ENCODE results near the gene SOST. TPM values are rescaled to one million over a fixed set of nuclear protein-coding genes. Genes with fewer than 3 reads are reported as not detected.

Gene SOST
- total RNA-seq, 1 experiment from 2014 or later = not detected

DNA sequence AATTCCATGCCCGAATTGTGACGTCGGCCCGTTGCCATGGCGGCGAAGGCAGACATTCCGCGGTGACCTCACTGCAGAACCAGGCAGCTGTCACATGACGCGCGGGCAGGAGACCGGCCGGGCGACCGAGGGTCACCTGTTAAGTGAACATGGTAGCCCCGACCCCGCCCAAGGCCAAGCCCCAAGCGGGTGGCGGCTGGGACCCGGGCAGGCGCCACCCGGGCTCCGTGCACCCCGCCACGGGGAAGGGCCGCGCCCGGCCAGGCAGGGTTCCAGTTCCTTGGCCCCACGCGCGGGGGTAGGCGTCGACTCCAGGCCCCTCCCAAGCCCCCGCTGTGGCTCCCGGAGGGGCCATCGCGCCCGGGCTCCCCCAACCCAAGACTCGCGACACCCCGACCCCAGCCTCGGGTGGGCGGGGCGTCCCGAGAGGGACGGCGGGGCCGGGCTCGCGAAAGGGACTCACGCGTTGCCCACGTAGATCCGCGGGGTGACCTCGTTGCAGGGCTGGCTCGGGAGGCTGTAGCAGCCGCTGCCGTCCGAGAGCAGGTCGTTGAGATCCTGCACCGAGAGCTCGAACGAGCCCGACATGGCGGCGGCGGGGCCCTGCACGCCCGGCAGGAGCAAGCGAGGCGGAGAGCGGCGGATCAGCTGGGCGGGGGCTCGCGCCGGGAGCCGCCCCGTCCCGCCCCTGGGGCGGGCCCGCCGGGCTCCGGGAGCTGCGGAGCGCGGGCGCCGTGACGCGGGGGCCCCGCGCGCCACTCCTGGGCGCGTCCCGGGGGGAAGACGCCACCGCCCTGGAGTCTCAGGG, 19.9 kb upstream of the SOST start, which contains the start of gene DUSP3:
Gene DUSP3, minus strand, starts transcription at position 641 of the 808 bp plus-strand sequence. Its CDS starts 53 bp downstream, at position 588.
- BruUV-seq (replicated peaks) = no TSS peak
- peak; percentile 47 for TF ChIP-seq POLR2AphosphoS5 (IDR thresholded peaks at IDR 0.05; ENCODE audit: low read depth, low read length)
- TF ChIP-seq SIN3A (IDR thresholded peaks at IDR 0.05; ENCODE audit: borderline replicate concordance, insufficient read depth, low read depth, low read length) = no peak
- TF ChIP-seq, protein P1, sequence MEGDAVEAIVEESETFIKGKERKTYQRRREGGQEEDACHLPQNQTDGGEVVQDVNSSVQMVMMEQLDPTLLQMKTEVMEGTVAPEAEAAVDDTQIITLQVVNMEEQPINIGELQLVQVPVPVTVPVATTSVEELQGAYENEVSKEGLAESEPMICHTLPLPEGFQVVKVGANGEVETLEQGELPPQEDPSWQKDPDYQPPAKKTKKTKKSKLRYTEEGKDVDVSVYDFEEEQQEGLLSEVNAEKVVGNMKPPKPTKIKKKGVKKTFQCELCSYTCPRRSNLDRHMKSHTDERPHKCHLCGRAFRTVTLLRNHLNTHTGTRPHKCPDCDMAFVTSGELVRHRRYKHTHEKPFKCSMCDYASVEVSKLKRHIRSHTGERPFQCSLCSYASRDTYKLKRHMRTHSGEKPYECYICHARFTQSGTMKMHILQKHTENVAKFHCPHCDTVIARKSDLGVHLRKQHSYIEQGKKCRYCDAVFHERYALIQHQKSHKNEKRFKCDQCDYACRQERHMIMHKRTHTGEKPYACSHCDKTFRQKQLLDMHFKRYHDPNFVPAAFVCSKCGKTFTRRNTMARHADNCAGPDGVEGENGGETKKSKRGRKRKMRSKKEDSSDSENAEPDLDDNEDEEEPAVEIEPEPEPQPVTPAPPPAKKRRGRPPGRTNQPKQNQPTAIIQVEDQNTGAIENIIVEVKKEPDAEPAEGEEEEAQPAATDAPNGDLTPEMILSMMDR (IDR thresholded peaks at IDR 0.05) = no peak
- Histone ChIP-seq H3K9me3 (ENCODE audit: control insufficient read depth, insufficient read depth, low read depth, low read length) (no peaks in the 10 kb centered on the region), H3K4me3 (ENCODE audit: low read depth in 2 of 2, low read length in 2 of 2) (peak within 1 kb of the TSS; percentile 65 to 70), H3K4me1 (ENCODE audit: control insufficient read depth, insufficient read depth, low read length) (peaks cover 9% of the 10 kb centered on the region; the same call in 1 of the 2 replicates), H3K27me3 (ENCODE audit: control insufficient read depth, insufficient read depth, low read length) (no peaks in the 10 kb centered on the region), H3K27ac (ENCODE audit: low read length) (peak within 1 kb of the TSS; percentile 59; the same call in 1 of the 2 replicates), H3K36me3 (ENCODE audit: control insufficient read depth, insufficient read depth, low read length) (no peaks in the 10 kb centered on the region)
- ChIA-PET CTCF (interaction anchor here (0.5 kb wide), 1 partner anchor 12 kb away, joined by 7 read pairs; no protein-coding TSS in a partner anchor), POLR2A (no interaction called here)
- in situ Hi-C loops (cut with HindIII; ENCODE audit: low pct_unique_long_range_greater_than_20kb, low sequenced_read_pairs) = no loop called here
- DNase-seq (ENCODE audit: low read depth, low spot score) (no peak), ATAC-seq (peak; percentile 97)
- intact Hi-C loops (cut with micrococcal nuclease; ENCODE audit: unreplicated experiment) = no loop called here

DNA sequence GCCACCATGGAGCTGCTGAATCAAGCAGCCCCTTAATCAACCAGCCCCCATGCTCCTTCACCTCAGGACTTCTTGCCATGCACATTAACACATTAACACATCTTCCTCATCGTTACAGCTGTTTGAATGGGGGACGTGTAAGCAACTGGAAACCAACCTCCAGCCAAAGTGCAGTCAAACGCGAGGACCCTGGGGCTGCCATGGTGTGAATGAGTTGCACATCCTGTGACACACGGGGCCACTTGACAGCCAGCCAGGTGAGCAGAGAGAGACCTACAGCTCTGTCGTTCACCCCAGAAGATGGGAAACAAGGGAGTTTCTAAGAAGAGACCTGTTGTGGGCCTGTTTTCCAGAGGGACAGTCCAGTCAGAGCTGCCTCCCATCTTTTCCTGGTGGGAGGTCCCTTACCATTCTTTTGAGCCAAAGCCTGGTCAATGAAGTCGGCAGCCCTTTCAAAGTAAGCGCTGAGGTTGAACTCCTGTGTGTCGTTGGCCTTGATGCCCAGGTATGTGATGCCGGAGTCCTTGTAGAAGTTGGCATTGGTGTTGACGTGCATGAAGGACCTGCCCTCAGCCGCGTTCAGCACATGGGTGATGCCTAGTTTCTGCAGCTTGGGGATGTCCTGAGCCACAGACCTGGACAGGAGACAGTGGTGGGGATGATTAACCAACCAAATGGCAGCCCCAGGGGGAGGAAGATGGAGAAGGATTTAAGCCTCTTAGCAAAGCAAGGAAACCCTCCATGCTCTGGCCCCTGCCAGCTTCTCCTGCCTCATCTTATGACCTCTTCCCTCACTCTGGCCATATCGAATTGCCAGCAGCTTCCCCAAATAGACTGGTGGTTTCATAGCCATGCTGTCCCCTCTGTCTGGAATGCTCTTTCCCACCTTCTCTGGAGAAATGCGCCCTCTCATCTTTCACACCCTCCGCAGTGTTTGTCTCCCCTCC, 16.0 kb upstream of the SOST start:
- in situ Hi-C loops (cut with HindIII; ENCODE audit: low pct_unique_long_range_greater_than_20kb, low sequenced_read_pairs) = no loop called here
- Histone ChIP-seq H3K4me1 (ENCODE audit: control insufficient read depth, insufficient read depth, low read length) (peaks cover 9% of the 10 kb centered on the region; the same call in 1 of the 2 replicates), H3K36me3 (ENCODE audit: control insufficient read depth, insufficient read depth, low read length) (no peaks in the 10 kb centered on the region), H3K27ac (ENCODE audit: low read length) (no peak overlapping the region), H3K27me3 (ENCODE audit: control insufficient read depth, insufficient read depth, low read length) (no peaks in the 10 kb centered on the region), H3K4me3 (ENCODE audit: low read depth in 2 of 2, low read length in 2 of 2) (no peak overlapping the region), H3K9me3 (ENCODE audit: control insufficient read depth, insufficient read depth, low read depth, low read length) (no peaks in the 10 kb centered on the region)
- ChIA-PET CTCF (no interaction called here), POLR2A (no interaction called here)
- ATAC-seq (no peak), DNase-seq (ENCODE audit: low read depth, low spot score) (no peak)
- TF ChIP-seq, protein P2, sequence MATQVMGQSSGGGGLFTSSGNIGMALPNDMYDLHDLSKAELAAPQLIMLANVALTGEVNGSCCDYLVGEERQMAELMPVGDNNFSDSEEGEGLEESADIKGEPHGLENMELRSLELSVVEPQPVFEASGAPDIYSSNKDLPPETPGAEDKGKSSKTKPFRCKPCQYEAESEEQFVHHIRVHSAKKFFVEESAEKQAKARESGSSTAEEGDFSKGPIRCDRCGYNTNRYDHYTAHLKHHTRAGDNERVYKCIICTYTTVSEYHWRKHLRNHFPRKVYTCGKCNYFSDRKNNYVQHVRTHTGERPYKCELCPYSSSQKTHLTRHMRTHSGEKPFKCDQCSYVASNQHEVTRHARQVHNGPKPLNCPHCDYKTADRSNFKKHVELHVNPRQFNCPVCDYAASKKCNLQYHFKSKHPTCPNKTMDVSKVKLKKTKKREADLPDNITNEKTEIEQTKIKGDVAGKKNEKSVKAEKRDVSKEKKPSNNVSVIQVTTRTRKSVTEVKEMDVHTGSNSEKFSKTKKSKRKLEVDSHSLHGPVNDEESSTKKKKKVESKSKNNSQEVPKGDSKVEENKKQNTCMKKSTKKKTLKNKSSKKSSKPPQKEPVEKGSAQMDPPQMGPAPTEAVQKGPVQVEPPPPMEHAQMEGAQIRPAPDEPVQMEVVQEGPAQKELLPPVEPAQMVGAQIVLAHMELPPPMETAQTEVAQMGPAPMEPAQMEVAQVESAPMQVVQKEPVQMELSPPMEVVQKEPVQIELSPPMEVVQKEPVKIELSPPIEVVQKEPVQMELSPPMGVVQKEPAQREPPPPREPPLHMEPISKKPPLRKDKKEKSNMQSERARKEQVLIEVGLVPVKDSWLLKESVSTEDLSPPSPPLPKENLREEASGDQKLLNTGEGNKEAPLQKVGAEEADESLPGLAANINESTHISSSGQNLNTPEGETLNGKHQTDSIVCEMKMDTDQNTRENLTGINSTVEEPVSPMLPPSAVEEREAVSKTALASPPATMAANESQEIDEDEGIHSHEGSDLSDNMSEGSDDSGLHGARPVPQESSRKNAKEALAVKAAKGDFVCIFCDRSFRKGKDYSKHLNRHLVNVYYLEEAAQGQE (IDR thresholded peaks at IDR 0.05; ENCODE audit: insufficient read depth in 1 of 2, low read depth in 2 of 2, low read length in 1 of 2) = no peak
- no peak for TF ChIP-seq POLR2AphosphoS5 (IDR thresholded peaks at IDR 0.05; ENCODE audit: low read depth, low read length)
- no peak for TF ChIP-seq TCF7L2 (IDR thresholded peaks at IDR 0.05; ENCODE audit: low read depth, low read length)
- no peak for TF ChIP-seq SIN3A (IDR thresholded peaks at IDR 0.05; ENCODE audit: borderline replicate concordance, insufficient read depth, low read depth, low read length)
- TF ChIP-seq, protein P1 (IDR thresholded peaks at IDR 0.05) = no peak
- BruUV-seq (replicated peaks) = no TSS peak
- intact Hi-C loops (cut with micrococcal nuclease; ENCODE audit: unreplicated experiment) = no loop called here
